Kidney glomerular epithelial cell (primary cell): ENCODE results near the gene NCOA3.
"Not testable (repeated sequence)": the region's sequence is repeated elsewhere in the genome, so short reads cannot be mapped to it uniquely, and the experiment has no call there.

Source experiments
- DNase-seq: peaks from one replicate; lab custom pipeline; 2025; lab: John Stamatoyannopoulos, UW

The NCOA3 gene

GRCh38 chr20:47501482-47502270 is at the start of gene NCOA3:
Gene NCOA3 (plus strand): TSS chr20:47501887. CDS start chr20:47622248, 120,361 bp downstream.
- peak; percentile 81 for DNase-seq

- DNase-seq, result no peak
Observed at GRCh38 chr20:47452736-47453161, 48.9 kb upstream of the NCOA3 start.

DNA sequence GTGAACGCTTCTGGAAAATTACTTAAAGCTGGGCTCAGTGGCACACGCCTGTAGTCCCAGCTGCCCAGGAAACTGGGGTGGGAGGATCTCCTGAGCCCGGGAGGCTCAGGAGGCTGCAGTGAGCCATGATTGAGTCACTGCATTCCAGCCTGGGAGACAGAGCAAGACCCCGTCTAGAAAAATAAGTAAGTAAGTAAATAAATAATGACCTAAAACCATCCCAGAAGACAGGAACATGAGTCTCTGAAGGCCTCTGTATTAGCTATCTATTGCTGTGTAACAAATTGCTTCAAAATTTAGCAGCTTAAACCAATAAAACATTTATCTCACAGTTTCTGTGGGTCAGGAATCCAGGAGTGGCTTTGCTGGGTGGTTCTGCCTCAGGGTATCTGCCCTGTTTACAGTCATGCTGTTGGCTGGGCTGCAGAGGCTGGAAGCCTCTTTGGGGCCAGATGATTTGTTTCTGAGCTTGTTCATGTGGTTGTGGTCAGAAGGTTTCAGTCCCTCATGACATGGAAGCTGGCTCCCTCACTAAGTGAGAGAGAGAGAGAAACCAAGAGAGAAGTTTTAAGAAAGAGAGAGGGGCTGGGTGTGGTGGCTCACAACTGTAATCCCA is 48.4 kb upstream of the NCOA3 start:
- peak; percentile 85 for DNase-seq

DNA sequence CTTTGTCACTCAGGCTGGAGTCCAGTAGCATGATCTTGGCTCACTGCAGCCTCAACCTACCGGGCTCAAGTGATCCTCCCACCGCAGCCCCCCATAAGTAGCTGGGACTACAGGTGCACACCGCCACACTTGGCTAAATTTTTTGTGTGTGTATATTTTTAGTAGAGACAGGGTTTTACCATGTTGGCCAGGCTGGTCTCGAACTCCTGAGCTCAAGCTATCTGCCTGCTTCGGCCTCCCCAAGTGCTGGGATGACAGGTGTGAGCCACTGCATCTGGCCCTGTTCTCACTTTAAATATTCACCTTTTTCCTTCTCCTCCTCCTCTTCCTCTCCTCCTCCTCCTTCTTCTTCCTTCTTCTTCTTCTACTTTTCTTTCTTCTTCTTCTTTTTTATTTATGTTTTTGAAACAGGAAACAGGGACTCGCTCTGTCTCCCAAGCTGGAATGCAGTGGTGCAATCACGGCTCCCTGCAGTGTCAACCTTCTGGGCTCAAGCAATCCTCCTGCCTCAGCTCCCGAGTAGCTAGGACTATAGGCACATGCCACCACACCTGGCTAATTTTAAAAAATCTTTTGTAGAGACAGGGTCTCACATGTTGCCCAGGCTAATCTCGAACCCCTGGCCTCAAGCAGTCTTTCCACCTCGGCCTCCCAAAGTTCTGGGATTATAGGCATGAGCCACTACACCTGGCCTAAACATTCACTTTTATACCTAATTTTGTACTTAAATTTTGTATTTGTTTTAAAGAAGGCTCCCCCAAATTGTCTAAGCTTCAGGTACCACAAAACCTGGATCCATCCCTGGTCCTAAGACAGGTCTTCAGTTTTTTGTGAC is 47.2 kb upstream of the NCOA3 start:
- DNase-seq, result no peak

DNA sequence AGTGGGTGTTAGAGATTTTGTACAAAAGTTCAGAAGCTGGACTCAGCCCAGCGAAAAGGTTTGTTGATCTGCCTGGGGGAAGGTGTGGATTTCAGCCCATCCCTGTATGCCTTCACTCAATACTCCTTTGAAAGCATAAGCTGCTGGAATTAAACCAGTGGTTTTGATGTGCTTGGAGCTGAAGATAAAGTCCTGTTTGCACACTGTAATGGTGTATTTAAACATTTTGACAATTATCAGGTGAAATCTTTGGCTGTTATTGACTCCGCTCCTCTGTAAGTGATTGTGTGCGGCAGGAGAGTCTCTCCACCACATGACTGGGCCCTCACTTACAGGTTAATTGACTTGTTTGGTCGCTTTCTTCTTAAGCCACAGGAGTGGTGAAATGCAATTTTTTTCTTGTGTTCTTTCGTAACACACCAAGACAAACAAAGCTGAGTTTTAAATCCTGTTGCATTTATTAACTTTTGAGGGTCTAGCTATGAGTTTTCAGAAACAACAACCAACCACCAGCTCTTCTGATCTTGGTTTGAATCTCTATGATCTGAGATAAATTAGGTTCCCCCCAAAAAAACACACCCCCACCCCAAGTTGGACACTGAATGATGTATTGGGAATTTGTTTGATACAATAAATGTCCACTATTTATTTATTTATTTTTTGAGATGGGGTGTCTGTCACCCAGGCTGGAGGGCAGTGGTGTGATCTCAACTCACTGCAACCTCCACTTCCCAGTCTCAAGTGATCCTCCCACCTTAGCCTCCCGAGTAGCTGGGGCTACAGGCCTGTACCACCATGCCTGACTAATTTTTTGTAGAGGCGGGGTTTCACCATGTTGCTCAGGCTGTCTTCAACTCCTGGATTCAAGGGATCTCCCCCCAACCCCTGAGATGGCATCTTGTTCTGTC is 46.3 kb upstream of the NCOA3 start:
- no peak for DNase-seq

GRCh38 chr20:47456041-47456537 is 45.6 kb upstream of the NCOA3 start:
- DNase-seq, result no peak

DNA sequence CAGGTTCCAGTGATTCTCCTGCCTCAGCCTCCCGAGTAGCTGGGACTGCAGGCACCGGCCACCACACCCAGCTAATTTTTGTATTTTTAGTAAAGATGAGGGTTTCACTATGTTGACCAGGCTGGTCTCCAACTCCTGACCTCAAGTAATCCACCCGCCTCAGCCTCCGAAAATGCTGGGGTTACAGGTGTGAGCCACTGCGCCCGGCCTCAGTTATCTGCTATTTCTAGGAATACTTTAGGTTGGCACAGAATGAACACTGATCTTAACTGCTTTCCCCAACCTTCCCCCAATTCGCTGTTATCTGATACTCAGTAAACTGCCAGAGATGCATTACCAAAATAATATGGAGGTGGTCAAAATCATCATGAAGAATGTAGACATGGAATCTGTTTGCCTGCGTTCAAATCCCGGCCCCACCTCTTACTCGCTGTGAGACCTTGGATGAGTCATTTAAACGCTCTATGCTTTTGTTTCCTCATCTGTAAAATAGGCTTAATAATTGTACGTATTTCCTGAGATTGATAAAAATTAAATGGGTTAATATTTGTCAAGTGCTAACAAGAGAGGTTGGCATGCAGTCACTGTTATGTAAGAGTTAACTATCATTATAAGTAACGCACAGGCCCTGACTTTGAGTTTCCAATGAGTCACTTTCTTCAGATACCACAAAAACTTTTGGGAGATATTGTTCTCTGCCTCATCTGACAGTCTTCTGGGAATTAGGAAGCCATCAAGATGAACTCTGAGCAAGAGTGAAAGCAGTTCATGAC is 44.5 kb upstream of the NCOA3 start:
- DNase-seq, result no peak

DNA sequence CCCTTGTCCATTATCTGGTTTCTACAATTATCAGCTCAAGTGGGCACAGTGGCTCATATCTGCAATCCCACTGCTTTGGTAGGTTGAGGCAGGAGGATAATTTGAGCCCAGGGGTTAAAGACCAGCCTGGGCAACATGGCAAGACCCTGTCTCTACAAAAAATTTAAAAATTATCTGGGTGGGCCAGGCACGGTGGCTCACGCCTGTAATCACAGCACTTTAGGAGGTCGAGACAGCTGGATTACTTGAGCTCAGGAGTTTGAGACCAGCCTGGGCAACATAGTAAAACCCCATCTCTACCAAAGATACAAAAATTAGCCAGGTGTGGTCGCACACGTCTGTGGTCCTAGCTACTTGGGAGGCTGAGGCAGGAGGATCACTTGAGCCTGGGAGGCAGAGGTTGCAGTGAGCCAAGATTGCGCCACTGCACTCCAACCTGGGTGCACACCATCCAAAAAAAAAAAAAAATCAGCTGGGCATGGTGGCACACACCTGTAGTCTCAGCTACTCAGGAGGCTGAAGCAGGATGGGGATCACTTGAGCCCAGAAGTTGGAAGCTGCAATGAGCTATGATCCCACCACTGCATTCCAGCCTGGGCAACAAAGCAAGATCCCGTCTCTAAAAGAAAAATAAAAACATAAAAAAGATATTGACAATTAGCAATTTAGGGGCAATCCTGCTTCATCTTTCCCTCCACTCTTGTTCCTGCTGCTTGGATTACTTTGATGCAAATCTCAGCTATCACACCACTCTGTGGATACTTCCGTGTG is 43.2 kb upstream of the NCOA3 start:
- not testable (repeated sequence) for DNase-seq

- DNase-seq, result no peak
Observed at GRCh38 chr20:47459344-47460073, 42.2 kb upstream of the NCOA3 start.

DNA sequence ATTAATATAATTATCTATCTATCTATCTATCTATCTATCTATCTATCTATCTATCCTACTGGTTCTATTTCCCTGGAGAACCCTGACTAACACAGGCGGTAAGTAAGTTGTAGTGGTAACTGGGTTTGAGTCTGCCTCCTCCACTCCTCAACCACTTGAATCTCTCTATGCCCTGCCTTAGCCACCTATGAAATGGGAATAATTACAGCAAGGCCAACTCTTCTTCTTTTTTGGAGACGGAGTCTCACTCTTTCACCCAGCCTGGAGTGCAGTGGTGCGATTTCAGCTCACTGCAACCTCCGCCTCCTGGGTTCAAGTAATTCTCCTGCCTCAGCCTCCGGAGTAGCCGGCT is 41.0 kb upstream of the NCOA3 start:
- DNase-seq, result not testable (repeated sequence)

- DNase-seq, result no peak
Observed at GRCh38 chr20:47461120-47461685, 40.5 kb upstream of the NCOA3 start.

DNA sequence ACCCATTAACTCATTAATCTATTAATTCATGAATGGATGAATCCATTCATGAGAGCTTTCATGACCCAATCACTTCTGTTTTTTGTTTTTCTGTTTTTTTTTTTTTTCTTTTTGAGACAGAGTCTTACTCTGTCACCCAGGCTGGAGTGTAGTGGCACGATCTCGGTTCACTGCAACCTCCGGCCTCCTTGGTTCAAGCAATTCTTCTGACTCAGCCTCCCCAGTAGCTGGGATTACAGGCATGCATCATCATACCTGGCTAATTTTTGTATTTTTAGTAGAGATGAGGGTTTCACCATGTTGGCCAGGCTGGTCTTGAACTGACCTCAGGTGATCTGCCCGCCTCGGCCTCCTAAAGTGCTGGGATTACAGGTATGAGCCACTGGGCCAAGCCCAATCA is 39.8 kb upstream of the NCOA3 start:
- not testable (repeated sequence) for DNase-seq

GRCh38 chr20:47464380-47465101 is 37.1 kb upstream of the NCOA3 start:
- peak; percentile 94 for DNase-seq

GRCh38 chr20:47465335-47466090 is 36.2 kb upstream of the NCOA3 start:
- no peak for DNase-seq

- peak; percentile 36 for DNase-seq
Observed at GRCh38 chr20:47466213-47466612, 35.5 kb upstream of the NCOA3 start.

DNA sequence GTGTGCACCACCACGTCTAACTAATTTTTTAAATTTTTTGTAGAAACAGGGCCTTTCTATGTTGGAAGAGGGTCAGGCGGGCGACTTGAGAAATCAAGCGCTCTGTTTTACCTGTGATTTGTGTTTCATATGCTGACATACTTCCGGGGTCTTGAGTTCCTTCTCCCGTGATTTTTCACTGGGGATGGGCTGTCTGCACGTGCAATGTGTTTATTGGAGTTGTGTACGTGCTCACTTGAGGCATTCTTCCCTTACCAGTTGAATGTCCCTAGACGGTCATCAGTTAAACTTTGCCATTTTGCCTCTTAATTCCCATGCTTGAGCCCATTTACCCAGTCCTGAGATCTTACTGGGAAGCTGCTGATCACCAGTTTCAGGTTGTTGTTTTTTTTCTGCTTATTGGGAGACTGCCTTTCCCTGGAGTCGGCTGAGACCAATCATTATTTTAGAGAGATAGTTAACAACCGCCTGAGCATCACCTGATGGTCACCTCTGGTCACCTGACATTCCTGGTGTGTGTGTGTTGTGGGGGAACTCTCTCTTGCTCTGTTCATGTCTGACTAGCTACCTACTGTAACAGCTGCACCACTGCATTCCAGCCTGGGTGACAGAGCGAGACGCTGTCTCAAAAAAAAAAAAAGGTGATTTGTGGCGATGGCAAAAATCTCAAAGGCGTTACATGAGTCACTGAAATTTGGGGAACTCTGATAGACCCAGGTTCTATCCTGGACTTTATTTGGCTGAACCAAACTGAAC is 34.8 kb upstream of the NCOA3 start:
- peak; percentile 85 for DNase-seq
